ENCODE measurements around the gene TMC5. TPM values are rescaled to one million over a fixed set of nuclear protein-coding genes. Genes with fewer than 3 reads are reported as not detected.
A peak's percentile ranks its signal among the peaks of the same experiment; 100 is the strongest.

Gene TMC5
- total and polyA plus RNA-seq, 4 donors, result 0.50 to 1.2 (median 0.83) TPM

DNA sequence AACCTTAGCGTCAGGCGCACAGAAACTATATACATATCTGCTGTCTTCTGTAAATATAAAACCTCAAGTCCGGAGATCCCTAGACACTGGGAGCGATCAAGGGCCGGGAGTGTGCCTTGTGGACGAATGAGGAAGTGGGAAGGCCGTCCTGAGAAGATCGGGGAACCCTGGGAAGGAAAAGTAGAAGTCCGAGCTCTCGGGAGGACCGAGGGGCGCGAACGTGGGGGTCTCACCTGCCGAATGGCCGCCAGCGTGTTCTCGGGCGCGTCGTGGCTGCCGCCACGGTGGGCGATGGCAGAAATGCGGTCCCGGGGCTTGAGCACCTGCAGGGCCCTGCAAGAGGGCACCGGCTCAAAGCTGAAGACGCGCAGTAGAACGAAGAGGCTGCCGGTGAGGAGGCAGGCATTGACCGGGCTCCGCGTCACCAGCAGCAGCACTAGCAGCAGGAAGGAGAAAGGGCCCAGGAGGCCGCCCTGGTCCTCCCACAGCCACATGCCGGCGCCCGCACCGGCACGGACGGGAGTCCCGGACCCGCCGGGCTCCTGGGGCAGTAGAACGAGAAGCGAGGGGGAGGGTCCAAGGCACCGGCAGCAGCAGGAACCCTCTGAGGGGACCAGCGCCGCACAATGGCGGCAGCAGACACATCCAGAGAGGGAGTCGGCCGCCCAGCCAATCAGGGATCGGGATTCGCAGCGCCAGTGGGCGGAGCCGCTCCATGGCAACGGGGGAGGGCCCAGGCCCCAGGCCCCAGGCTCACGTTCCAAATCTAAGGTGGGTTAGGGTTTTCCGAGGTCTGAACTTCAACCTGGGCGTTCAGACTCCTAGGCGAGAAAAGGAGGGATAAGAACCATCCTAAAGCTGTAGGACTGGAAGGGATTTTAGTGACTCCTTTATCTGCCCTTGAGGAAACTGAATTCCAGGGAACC, 104.1 kb downstream of the TMC5 start, which contains the start of gene GDE1:
TSS of gene GDE1 (minus strand) at position 628 of the 926 bp plus-strand sequence. CDS start at position 494, 134 bp downstream.
- peaks cover 0 to 2% (median under 1%) of the 10 kb centered on the region in 4 donors for H3K36me3 ChIP-seq (ENCODE audit: control insufficient read depth in 4 of 4, insufficient read depth in 3 of 4, low read depth in 1 of 4, low read length in 3 of 4)
- H3K9me3 ChIP-seq (ENCODE audit: control insufficient read depth in 4 of 4, low read length in 3 of 4), result no peaks in the 10 kb centered on the region
- peak in 1 of 2 donors; percentile 30 for TF ChIP-seq EGR1 (IDR thresholded peaks at IDR 0.05; ENCODE audit: low read depth in 2 of 2)
- TF ChIP-seq RXRA (IDR thresholded peaks at IDR 0.05), result no peak
- peak; percentile 58 for TF ChIP-seq SP1 (IDR thresholded peaks at IDR 0.05)
- TF ChIP-seq RAD21 (IDR thresholded peaks at IDR 0.05), result no peak
- TF ChIP-seq, protein P1, sequence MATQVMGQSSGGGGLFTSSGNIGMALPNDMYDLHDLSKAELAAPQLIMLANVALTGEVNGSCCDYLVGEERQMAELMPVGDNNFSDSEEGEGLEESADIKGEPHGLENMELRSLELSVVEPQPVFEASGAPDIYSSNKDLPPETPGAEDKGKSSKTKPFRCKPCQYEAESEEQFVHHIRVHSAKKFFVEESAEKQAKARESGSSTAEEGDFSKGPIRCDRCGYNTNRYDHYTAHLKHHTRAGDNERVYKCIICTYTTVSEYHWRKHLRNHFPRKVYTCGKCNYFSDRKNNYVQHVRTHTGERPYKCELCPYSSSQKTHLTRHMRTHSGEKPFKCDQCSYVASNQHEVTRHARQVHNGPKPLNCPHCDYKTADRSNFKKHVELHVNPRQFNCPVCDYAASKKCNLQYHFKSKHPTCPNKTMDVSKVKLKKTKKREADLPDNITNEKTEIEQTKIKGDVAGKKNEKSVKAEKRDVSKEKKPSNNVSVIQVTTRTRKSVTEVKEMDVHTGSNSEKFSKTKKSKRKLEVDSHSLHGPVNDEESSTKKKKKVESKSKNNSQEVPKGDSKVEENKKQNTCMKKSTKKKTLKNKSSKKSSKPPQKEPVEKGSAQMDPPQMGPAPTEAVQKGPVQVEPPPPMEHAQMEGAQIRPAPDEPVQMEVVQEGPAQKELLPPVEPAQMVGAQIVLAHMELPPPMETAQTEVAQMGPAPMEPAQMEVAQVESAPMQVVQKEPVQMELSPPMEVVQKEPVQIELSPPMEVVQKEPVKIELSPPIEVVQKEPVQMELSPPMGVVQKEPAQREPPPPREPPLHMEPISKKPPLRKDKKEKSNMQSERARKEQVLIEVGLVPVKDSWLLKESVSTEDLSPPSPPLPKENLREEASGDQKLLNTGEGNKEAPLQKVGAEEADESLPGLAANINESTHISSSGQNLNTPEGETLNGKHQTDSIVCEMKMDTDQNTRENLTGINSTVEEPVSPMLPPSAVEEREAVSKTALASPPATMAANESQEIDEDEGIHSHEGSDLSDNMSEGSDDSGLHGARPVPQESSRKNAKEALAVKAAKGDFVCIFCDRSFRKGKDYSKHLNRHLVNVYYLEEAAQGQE (IDR thresholded peaks at IDR 0.05), result peak; percentile 63
- no peak for TF ChIP-seq NR2F2 (IDR thresholded peaks at IDR 0.05)
- TF ChIP-seq YY1 (IDR thresholded peaks at IDR 0.05), result peak; percentile 97
- peak in 1 of 2 donors; percentile 11 for TF ChIP-seq HNF4A (conservative IDR thresholded peaks at IDR 0.05)
- no peak for TF ChIP-seq HNF4G (IDR thresholded peaks at IDR 0.05)
- TF ChIP-seq, protein P2, sequence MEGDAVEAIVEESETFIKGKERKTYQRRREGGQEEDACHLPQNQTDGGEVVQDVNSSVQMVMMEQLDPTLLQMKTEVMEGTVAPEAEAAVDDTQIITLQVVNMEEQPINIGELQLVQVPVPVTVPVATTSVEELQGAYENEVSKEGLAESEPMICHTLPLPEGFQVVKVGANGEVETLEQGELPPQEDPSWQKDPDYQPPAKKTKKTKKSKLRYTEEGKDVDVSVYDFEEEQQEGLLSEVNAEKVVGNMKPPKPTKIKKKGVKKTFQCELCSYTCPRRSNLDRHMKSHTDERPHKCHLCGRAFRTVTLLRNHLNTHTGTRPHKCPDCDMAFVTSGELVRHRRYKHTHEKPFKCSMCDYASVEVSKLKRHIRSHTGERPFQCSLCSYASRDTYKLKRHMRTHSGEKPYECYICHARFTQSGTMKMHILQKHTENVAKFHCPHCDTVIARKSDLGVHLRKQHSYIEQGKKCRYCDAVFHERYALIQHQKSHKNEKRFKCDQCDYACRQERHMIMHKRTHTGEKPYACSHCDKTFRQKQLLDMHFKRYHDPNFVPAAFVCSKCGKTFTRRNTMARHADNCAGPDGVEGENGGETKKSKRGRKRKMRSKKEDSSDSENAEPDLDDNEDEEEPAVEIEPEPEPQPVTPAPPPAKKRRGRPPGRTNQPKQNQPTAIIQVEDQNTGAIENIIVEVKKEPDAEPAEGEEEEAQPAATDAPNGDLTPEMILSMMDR (IDR thresholded peaks at IDR 0.05; ENCODE audit: low read depth, low read length, missing input control), result peak; percentile 1
- no peak for TF ChIP-seq FOXA2 (IDR thresholded peaks at IDR 0.05)
- TF ChIP-seq MAX (IDR thresholded peaks at IDR 0.05), result no peak
- no peak for TF ChIP-seq ZBTB33 (IDR thresholded peaks at IDR 0.05)
- no peak for TF ChIP-seq ATF3 (IDR thresholded peaks at IDR 0.05)
- H3K27me3 ChIP-seq (ENCODE audit: control insufficient read depth in 4 of 4, insufficient read depth in 4 of 4, low read length in 3 of 4), result no peaks in the 10 kb centered on the region
- peak within 1 kb of the TSS; percentile 61 to 85 for H3K27ac ChIP-seq (ENCODE audit: low read depth in 1 of 2, low read length in 2 of 2)
- DNase-seq (ENCODE audit: low spot score), result peak; percentile 96
- WGBS, result under 1% methylated on average over 62 of the region's 62 CpGs
- peaks cover 0 to 20% (median 17%) of the 10 kb centered on the region in 4 donors for H3K4me1 ChIP-seq (ENCODE audit: control insufficient read depth in 4 of 4, insufficient read depth in 4 of 4, low read length in 3 of 4)
- peak within 1 kb of the TSS; percentile 70 to 88 (median 83) for H3K4me3 ChIP-seq (ENCODE audit: low read depth in 1 of 3, low read length in 3 of 3)
- H3K9ac ChIP-seq (ENCODE audit: low read depth in 1 of 2, low read length in 2 of 2), result peak within 1 kb of the TSS; percentile 58 to 84

Measured in liver (tissue), 9 donors.